Stimulated activated naive CD8-positive, alpha-beta T cell treated with anti-CD3 and anti-CD28 coated beads, Interleukin-15, Interleukin-2, amounts not matched to agents 100 U/mL and 50 U/mL, for 24 hours (primary cell): Measurements from ENCODE around the gene SYT15B.
"Not testable (repeated sequence)": the region's sequence is repeated elsewhere in the genome, so short reads cannot be mapped to it uniquely, and the experiment has no call there.

Experiments used
- ATAC-seq: fragments of 150-1000 bp; cut with Tn5 transposase; one replicate; pipeline ENCODE4 v1.10.0; 2021
- DNase-seq: peaks from one replicate; pipeline ENCODE4 v3.0.0; 2021

Gene SYT15B

DNA sequence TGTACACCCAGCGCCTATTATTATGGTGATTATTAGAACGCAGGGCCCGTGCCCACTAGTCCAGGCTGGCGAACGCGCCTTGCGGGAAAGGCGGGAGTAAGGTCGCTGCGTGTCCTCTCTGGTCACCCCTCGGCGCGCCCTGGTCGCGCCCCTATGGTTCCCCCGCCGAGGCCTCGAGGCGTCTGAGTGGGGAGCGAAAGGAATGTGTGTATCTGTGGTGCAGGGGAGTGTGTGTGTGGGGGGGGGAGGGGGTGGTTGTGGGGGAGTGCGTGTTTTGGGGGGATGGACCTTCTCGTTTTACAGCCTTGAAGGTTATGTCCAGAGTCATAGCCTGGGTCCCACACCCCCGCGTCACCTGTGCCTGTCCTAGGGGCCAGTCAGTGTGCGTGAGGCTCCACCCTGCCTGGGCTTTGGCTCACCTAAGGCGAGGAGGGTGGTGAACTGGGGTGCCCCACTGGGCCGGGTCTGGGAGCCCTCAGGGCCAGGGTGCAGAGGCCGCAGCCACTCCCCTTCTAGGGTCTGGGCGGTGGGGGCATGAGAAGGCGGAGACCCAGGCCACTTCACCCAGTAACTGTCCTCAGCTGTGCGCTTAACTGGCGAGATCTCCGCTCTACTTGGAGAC lies at the start of gene SYT15B:
SYT15B (minus strand) TSS at position 39 of the 622 bp plus-strand sequence. CDS start 952 bp downstream, outside the sequence.
- DNase-seq, ATAC-seq: not testable (repeated sequence)

DNA sequence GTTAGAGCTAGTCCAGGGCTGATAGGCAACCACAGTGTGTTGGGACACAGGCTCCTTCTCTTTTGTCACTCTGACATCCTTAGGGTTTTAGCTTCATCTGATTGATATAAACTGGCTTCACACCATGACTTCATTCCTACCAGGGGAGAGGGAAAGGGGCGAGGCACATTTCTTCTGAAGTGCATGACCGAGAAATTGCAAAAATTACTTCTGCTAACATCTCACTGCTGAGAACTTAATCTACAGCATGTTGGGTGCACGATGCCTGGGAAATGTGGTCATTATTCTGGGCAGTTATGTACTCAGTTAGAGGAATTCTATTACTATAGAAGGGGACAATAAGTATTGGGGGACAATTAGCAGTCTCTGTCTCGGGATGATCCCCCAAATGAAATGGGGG lies 16.2 kb upstream of the SYT15B start:
- DNase-seq, ATAC-seq: not testable (repeated sequence)

DNA sequence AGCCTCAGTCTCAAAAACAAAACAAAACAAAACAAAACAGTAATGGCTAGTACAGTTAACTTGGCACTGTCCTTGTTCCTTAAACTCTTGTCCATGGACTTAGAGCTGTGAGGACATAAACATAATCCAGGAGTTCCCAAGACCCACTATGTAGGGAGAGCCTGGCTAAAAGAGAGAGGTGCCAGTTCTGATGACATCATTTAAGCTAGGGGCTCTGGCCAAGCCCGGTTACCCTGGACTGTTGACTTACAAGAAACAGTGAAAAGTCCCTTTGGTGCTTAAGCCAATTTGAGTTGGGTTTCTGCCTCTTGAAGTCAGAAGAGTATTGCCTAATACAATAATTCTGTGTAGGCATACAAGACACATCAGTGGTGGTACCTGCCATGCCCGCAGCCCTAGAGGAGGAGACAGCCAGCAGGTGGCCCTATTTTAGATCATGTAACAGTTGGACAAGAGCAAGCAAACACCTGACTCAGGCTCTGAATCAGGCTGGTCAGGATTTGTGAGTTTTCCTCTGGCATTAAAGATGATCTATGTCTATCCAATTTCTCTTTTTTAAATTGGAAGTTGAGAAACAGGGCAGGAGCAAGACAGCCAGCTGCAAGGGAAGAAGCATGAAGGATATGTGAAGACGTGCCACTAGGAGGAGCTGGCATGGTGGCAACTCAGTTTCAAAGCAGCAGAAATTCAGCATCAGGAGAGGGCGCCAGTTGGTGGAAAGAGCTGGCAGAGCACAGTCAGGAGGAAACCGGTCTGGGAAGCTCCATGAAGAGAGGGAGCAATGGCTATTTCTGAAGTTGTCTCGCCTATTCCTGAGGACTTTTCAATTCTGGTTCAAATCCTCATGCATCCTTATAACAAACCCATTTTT lies 12.2 kb upstream of the SYT15B start:
- not testable (repeated sequence) for DNase-seq

DNA sequence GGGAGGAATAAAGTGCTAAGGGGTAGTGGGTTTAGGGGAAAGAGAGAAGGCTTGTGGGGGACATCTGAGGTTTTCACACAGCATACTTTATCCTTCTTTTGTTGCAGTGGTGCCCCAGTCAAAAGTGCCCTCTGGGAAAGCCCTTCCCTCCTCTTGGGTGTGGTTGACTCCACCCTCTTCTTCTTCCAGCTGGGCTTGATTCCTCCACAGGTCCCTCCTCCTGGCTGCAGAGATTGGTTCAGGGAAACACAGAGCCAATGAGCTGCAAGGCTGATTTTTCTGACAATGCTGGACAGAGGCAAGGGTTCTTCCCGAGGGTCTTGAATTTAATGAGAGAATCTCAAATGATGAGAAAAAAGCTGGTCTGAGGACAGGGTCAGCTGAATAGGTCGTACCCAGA lies 7.4 kb upstream of the SYT15B start:
- DNase-seq, ATAC-seq: not testable (repeated sequence)

More for the DNA sequence above, 12.2 kb upstream of the SYT15B start:
- not testable (repeated sequence) for ATAC-seq

DNA sequence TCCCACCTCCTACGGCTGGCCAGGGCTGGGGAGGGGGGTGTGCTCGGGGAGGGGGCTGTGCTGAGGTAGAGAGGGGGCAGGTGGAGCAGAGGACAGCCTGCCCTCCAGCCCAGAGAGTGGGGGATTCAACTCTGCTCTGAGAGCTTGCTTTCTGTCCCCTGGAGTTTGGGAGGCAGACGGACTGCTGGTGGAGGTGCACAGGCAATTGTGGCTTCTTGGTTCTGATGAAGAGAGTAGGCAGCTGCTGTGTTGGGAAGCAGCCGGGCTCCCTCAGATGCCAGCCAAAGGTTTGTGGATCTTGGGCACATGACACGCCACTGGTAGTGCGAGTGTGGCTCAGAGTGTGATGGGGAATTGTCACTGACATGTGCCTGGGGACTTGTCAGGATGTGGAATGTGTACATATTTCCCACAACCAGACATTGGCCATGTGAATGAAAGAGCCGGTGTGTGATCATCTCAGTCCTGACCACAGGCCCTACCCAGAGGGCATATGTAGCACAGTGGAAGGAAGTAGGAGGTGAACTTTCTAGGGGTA lies 5.3 kb upstream of the SYT15B start:
- not testable (repeated sequence) for DNase-seq, ATAC-seq

DNA sequence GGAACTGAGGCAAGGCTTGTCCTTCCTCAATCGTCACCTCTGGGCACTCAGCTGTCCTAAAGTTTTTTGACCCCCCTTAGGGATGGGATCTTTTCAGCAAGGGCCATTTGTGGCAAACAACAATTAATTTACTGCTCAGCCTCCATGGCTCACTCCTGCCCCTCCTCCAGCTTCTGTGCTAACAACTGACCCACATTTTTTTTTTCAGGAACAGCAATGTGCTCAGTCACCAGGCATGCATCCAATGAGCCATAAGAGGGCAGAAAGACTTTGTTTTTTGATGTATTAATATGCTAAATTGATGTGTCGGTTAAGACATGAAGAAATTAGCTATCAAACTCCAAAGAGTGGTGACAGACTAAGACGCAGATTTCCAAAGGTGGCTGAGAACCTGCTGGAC lies 4.7 kb upstream of the SYT15B start:
- ATAC-seq, DNase-seq: not testable (repeated sequence)

DNA sequence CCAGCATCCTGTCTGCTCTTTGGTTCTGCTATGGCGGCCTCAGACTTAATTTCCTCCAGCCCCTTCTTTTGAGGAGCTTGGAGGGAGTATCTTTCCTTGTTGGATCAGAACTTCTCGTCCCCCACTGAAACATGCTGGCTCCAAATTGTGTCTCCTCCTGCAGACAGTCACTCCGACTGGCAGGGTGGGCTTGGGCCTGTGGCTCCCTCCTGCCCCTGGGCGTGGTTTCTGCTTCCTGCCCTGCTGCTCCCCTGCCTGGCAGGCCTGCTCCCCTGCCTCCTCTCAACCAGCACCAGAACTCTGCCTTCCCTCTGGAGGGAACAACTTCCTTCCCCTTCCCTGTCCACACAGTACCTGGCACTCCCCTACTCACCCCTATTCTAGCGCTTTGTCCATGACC lies 3.8 kb upstream of the SYT15B start:
- not testable (repeated sequence) for ATAC-seq, DNase-seq

DNA sequence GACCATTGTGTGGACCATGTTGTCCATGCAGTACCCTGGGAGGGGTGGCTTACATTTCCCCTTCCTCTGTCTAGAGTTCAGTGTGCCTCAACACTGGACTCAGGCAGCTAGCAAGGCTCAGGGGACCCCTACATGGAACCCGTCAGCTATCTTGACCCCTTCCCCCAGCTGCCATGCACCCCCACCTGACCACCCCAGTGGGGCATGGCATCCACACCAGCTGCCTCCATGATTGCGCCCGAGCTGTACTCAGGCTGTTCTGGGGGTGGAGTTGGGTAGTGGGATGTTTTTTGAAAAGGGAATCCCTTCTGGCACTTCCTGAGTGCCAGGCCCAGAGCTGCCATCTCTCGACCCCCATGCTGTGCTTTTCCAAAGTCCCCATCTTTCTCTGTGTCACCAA lies 1.8 kb upstream of the SYT15B start:
- DNase-seq, ATAC-seq: not testable (repeated sequence)

DNA sequence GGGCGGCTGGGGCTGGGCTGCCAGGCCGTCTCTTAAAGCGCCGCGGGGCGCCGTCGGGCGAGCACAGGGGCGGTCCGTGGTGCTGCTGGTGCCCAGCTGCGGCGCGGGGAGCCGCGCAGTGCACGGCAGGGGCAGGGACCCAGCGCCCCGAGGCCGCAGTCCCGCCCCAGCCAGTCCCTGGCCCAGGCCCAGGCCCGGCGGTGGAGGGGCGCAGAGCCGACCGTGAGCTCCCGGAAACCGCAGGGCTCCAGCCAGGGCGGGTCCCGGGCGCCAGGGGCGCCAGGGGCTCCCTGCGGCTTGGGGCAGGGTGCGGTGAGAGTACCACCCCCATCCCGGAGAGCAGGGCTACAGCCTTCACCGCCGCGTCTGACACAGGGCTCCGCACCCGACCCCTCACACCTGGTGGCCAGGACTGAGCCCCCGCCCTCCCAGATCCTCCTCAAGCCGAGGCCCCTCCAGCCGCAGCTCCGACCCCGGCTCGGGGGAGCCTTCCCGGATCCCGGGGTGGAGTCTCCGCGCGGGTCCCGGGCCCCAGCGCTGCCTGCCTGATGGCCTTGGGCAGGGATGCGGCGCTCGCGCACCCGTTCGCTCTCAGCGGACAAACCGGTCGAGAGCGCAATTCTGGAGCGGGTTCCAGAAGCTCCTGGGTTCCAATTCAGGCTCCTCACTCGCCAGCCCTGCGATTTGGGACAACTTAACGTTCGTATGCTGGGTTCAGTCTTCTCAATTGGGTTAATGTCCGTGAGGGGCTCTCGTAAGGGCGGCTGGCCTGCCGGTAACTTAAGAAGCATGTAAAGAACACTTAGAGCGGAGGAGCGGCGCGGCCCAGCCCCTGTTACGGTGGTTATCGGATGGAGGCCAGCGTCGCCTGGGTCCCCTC lies 478 bp downstream of the SYT15B start:
- ATAC-seq, DNase-seq: not testable (repeated sequence)

DNA sequence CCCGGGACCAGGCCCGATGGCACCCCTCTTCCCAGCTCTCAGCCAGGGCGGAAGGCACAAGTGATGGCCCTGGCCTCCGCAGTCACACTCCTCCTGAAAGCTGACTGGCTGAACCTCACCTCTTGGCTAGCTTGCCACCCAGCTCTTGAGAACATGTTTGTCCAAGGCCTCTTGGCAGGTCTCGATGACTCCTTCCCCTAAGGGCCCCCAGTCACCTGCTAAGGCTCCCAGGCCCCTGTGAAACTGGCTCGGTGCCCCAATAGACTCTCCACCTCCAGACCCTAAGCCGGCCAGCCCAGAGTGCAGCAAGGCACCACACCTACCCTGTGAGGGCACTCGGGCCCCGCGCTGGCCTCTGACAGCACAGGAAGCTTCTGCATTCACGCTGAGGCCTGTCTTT lies 4.5 kb downstream of the SYT15B start:
- not testable (repeated sequence) for ATAC-seq

DNA sequence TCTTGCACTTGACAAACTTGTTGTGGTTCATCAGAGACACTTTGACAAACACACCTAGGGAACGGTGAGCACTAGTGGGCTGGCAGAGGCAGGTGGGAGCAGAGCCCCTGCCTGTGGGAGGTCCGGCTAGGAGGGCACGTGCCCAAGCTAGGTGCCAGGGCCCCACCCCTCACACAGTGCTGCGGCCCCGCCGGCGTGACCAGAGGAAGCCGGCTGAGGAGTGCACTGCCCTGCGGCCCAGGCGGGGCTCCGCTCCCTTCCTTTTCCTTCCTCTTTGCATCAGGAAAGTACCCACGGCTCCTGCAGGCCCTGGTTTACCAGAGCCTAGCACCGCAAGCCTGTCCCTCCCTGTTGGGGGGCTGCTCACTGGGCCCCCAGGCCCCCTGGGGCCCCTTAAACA lies 7.2 kb downstream of the SYT15B start:
- not testable (repeated sequence) for DNase-seq, ATAC-seq

More for the DNA sequence above, 4.5 kb downstream of the SYT15B start:
- DNase-seq, result not testable (repeated sequence)

DNA sequence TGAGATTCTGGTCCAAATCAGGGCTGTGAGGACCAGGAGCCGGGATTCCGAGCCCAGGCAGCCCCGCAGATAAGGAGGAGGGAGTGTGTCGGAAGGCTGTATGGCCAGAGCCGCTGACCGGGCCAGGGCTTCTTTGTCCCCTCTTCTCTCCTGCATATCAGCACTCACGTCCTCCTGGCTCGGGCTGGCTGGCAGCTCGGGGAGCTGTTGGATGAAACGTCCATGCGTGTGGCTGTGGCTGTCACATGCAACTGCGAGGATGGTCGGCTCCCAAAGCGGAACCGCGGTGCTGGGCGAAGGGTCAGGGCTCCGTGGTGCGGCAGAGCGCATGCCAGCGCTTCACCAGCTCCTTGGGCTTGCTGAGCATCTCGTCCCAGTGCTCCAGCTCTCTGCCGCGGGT lies 9.5 kb downstream of the SYT15B start:
- not testable (repeated sequence) for DNase-seq, ATAC-seq

DNA sequence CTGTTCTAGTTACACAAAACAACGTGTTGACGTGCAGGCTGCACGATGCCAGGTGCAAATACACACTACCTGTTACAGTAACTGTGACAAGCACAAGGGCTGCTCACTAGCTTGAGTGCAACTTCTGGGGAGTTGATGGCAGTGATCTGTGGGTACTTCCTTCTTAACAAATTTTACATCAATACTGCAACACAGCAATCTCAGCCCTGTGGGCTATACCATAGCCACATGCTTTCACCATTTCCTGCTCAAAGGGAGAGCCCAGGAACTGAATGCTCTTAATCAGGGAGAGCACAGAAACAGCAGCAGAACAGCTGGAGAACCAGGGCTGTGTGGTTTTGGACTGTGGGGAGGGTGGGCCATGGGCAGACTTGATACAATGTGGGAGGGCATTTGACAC lies 10.2 kb downstream of the SYT15B start:
- not testable (repeated sequence) for DNase-seq, ATAC-seq

DNA sequence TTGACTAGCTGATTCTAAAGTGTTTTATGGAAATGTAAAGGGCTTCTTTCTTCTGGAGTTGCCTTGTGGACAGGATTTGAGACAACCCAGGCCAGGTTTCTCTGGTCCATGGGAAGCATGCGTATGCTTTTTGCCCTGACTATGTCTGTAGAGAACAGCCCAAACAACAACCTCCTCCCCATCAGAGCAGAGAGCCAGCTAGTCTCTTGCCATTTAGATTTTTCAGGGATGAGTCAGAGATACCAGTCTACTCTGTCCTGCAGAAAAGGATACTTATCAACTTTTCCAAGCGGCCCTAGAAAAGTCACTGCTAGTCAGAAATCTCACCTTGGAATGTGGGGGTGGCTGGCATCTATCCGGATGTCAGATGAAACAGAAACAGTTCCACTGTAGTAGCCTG lies 11.6 kb downstream of the SYT15B start:
- not testable (repeated sequence) for ATAC-seq, DNase-seq

DNA sequence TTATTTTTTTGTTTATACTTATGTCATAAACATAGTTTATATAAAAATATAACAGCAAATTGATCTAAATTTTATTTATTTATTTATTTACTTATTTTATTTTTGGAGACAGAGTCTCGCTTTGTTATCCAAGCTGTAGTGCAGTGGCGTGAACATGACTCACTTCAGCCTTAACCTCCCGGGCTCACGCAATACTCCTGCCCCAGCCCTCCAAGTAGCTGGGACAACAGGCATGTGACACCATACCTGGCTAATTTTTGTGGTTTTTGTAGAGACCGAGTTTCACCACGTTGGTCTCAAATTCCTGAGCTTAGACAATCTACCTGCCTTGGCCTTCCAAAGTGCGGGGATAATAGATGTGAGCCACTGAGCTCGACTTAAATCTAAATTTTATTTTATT lies 13.0 kb downstream of the SYT15B start:
- ATAC-seq, DNase-seq: not testable (repeated sequence)

DNA sequence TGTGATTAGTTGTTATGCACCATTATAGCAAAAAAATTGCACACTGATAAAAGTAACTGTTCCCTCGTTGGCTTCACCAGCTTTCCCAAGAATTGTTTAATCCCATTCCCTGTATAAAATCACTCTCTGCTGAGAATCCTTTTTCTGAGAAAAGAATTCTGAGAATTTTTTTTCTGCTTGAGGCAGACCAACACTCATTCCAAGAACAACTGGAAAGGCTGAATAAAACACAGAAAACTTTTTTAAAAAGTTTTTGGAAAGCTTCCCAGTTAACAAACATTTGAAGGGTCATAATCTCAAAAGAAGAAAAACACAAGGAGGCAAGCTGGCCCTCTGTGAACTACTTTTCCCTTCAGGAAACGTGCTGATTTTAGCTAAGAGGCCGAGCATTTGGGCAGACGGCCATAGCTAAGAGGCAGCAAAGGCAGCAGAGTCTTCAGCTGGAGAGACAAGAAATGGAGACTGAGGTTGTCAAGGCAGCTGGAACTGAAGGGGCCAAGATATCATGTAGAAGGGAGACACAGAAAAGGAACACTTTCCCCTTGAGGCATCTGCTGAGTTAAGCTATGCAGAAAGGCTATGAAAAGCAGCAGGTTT lies 16.5 kb downstream of the SYT15B start:
- ATAC-seq, DNase-seq: not testable (repeated sequence)

DNA sequence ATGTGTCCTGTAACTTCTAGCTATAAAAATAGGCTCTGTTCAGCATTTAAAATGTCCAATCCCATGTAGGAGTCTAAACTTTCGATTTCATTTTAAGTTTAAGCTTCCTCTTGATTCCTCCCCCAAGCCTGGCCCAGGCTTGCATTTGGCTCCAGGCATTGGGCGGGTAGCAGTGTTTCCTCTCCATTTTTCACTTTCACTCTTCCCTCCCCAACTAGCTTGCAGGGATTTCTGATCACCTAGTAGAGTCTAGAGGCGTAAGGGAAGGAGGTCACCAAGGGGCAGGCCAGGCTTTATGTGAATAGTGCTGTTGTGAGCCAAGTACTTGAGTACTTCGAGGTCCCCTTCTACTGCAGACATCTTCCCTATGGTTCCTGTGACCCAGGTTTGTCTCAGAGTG lies 18.5 kb downstream of the SYT15B start:
- not testable (repeated sequence) for ATAC-seq, DNase-seq

DNA sequence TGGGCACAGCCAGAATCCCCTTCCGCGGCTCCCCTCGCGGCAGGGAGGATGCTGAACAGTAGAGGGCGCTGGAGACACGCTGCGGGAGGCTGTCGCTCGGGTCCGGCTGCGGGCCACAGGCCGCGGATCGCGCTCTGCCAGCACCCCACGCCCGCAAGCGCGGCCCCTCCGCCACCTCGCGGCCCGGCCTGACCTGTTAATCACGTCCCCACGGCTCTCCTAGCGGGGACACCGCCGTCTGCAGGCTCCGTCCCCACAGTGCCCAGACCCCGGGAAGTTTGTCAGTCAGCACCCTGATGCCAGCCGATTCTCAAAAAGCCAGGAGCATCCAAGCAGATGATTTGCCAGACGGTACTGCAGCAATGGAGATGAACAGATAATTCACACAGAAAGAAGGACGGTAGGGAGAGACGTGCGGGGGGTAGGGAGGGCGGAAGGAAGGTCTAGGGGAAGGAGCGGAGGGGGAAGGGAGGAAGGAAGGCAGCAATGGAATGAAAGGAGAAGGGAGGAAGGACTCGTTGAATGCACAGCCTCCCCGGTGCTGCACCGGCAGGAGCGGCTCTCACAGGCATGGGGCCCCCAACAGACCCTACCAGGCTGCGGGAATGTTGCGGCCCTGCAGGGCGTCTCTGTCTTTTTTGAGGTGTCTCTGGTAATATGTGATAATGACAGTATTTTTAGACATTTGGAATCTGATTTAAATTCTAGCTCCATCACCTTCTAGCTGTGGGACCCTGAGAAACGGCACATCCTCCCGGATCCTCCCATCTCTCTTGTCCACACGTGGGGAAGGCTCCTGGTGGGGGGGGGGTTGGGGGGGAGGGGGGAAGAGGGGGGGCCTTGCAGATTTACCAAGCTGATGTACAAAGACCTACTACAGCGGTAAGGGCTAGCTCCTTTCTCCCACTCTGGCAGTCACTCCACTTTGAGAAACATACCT lies 19.5 kb downstream of the SYT15B start:
- DNase-seq (peak; percentile 34), ATAC-seq (peak; percentile 93)

DNA sequence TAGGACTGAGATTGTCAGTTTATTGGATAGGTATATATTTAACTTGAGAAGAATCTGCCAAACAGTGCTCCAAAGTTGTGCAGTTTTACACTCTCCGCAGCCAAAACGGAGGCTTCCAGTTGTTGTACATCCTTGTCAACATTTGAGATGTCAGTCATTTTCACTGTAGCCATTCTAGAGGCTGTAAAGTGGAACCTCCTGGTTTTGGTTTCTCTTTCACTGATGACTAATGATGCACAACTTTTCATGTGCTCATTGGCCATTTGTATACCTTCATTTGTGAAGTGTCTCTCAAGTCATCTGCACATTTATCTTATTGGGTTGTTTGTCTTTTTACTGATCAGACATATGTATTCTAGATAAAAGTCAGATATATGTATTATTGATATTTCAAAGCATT lies 22.5 kb downstream of the SYT15B start:
- ATAC-seq, result peak; percentile 75
- not testable (repeated sequence) for DNase-seq

DNA sequence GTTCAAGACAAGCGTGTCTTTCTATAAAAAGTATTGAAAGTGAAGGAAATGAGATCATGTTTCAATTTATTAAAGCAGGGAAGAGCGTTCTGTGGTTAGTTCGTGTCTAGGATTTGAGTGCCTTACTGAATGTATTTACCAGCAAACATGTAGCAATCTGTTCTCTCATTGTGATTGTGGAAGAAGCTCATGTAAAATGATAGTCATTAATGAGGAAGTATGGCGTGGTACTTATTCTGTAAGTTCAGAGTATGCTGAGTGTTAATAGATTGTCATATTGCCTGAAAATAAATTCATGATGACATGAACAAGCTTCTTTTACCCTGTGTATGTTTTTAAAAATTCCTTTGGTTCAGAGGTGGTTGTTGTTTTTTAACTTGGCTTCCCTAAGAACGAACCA lies 32.5 kb downstream of the SYT15B start:
- ATAC-seq, DNase-seq: not testable (repeated sequence)
